CD4-positive, alpha-beta T cell (primary cell): Measurements from ENCODE around the gene MEG3. TPM values are rescaled to one million over a fixed set of nuclear protein-coding genes. Genes with fewer than 3 reads are reported as not detected.

Experiments used
- ATAC-seq: fragments of 200-7000 bp; cut with Tn5 transposase; one replicate; pipeline ENCODE4 v1.10.0; 2022; ENCODE audit warnings: mild to moderate bottlenecking; ENCODE audit not compliant: poor library complexity
- CTCF ChIA-PET: fragments of 350-600 bp; sonication (Branson Sonifier 250); formaldehyde crosslinking; loops from one replicate; lab custom pipeline; 2021; ENCODE audit warnings: antibody characterized with exemption, inconsistent platforms; lab: Charles Lee
- POLR2A ChIA-PET: fragments of 350-600 bp; sonication (Branson Sonifier 250); formaldehyde crosslinking; loops from one replicate; lab custom pipeline; 2021; ENCODE audit warnings: antibody characterized with exemption, inconsistent platforms; lab: Charles Lee
- DNase-seq, 14 experiments: peaks; one replicate each; pipeline ENCODE4 v3.0.0-alpha.2; 2013 to 2020; ENCODE audit warnings: mixed read lengths in 2 of 14
- H3K27ac ChIP-seq, 2 donors: one replicate each; pipeline versions ENCODE4 v1.5.1 to v1.7.0; 2013; ENCODE audit warnings: low read length in 2 of 2, low read depth in 1 of 2, mild to moderate bottlenecking in 1 of 2
- H3K27me3 ChIP-seq, 2 experiments: 1 replicate in 1 of 2; 2 replicates in 1 of 2; pipeline versions ENCODE4 v1.6.1 to v1.7.0; 2013; ENCODE audit warnings: low read length in 2 of 2, control low read depth in 1 of 2, mild to moderate bottlenecking in 1 of 2, moderate library complexity in 1 of 2; ENCODE audit not compliant: insufficient read depth in 2 of 2, control insufficient read depth in 1 of 2
- H3K36me3 ChIP-seq: one replicate; pipeline ENCODE4 v1.6.1; 2013; ENCODE audit warnings: low read length, control low read depth; ENCODE audit not compliant: insufficient read depth
- H3K4me1 ChIP-seq: one replicate; pipeline ENCODE4 v1.6.1; 2013; ENCODE audit warnings: low read length, control low read depth; ENCODE audit not compliant: insufficient read depth
- H3K4me3 ChIP-seq: one replicate; pipeline ENCODE4 v1.5.1; 2013; ENCODE audit warnings: mild to moderate bottlenecking, low read length, moderate library complexity
- H3K9me3 ChIP-seq, 2 experiments: 1 replicate in 1 of 2; 2 replicates in 1 of 2; pipeline versions ENCODE4 v1.6.1 to v1.7.0; 2013; ENCODE audit warnings: low read length in 2 of 2, mild to moderate bottlenecking in 2 of 2, control low read depth in 1 of 2, moderate library complexity in 1 of 2; ENCODE audit not compliant: control insufficient read depth in 1 of 2, insufficient read depth in 1 of 2
- H3K27ac Mint-ChIP-seq: one replicate; pipeline ENCODE4 v1.8.0; 2020; ENCODE audit warnings: mixed read lengths
- H3K27me3 Mint-ChIP-seq: one replicate; pipeline ENCODE4 v1.8.0; 2021; ENCODE audit warnings: mixed read lengths
- H3K36me3 Mint-ChIP-seq: one replicate; pipeline ENCODE4 v1.8.0; 2021; ENCODE audit warnings: low read depth, mixed read lengths
- H3K4me1 Mint-ChIP-seq: one replicate; pipeline ENCODE4 v1.8.0; 2021; ENCODE audit warnings: low read depth, mixed read lengths
- H3K4me3 Mint-ChIP-seq: one replicate; pipeline ENCODE4 v1.8.0; 2020; ENCODE audit warnings: mild to moderate bottlenecking, mixed read lengths
- H3K9me3 Mint-ChIP-seq: one replicate; pipeline ENCODE4 v1.8.0; 2020; ENCODE audit warnings: mixed read lengths
- CTCF ChIP-seq: fragments of 200-600 bp; IDR thresholded peaks from one replicate; pipeline ENCODE4 v1.8.0; 2022; ENCODE audit warnings: antibody characterized with exemption, mild to moderate bottlenecking
- intact Hi-C, 2 experiments: fragments of 100-400 bp; cut with DNase I in 1 of 2; cut with micrococcal nuclease in 1 of 2; formaldehyde crosslinking; loops; one replicate each; pipeline versions ENCODE4 v1.15.1 to v1.9.0; 2023 to 2025; cut with DNase I, micrococcal nuclease
- total RNA-seq, 174 experiments: library from RNA in 2 of 174; stranded (reverse) in 2 of 174; gene quantifications; one replicate each; pipeline ENCODE4 v1.2.3 and lab custom pipeline; 2021 to 2026

The MEG3 gene
- total RNA-seq, 2 experiments from 2014 or later, result not detected

DNA sequence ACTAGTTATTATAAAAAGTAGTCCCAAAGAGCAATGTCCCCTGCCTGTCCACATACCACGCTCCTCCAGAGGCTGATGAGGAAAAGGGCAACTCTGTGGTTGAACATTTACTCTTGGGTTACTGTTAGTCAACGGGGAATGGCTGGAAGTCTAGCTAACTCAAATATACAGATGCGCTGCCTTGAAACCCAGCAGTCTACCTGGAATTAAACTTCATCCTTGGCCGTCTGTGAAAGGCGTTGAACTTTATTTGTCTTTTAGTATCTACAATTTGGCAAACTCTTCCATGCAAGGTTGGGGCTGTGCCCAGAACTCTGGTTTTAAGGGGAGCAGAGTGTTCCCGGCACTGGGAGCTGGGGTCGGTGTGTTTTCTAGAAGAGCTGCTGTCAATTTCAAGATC lies 3.9 kb upstream of the MEG3 start:
- H3K27ac ChIP-seq, result no peak overlapping the region
- H3K27me3 ChIP-seq, result peaks cover 9 to 31% of the 10 kb centered on the region in 2 experiments
- peaks cover 0 to 39% of the 10 kb centered on the region in 2 experiments for H3K9me3 ChIP-seq
- ATAC-seq (no peak), DNase-seq (no peak)
- peaks cover 54% of the 10 kb centered on the region for H3K27me3 Mint-ChIP-seq
- intact Hi-C loops, result no loop called here
- H3K4me3 ChIP-seq, result no peak overlapping the region
- no peaks in the 10 kb centered on the region for H3K9me3 Mint-ChIP-seq
- TF ChIP-seq CTCF, result no peak
- H3K4me1 ChIP-seq, result no peaks in the 10 kb centered on the region
- H3K36me3 ChIP-seq, result no peaks in the 10 kb centered on the region
- H3K4me1 Mint-ChIP-seq, result no peaks in the 10 kb centered on the region
- CTCF ChIA-PET, result no interaction called here
- POLR2A ChIA-PET, result no interaction called here
- no peak overlapping the region for H3K27ac Mint-ChIP-seq
- H3K36me3 Mint-ChIP-seq, result no peaks in the 10 kb centered on the region
- H3K4me3 Mint-ChIP-seq, result no peak overlapping the region

GRCh38 chr14:100822532-100823296 lies 3.2 kb upstream of the MEG3 start:
- Histone ChIP-seq H3K9me3 (peaks cover 0 to 46% of the 10 kb centered on the region in 2 experiments), H3K27me3 (peaks cover 12 to 37% of the 10 kb centered on the region in 2 experiments), H3K27ac (no peak overlapping the region), H3K36me3 (no peaks in the 10 kb centered on the region), H3K4me1 (no peaks in the 10 kb centered on the region), H3K4me3 (no peak overlapping the region)
- H3K36me3 Mint-ChIP-seq, result no peaks in the 10 kb centered on the region
- no peak for DNase-seq
- no peak overlapping the region for H3K27ac Mint-ChIP-seq
- POLR2A ChIA-PET, result no interaction called here
- H3K4me1 Mint-ChIP-seq, result no peaks in the 10 kb centered on the region
- H3K9me3 Mint-ChIP-seq, result no peaks in the 10 kb centered on the region
- TF ChIP-seq CTCF, result no peak
- CTCF ChIA-PET, result no interaction called here
- intact Hi-C loops, result no loop called here
- no peak for ATAC-seq
- H3K4me3 Mint-ChIP-seq, result no peak overlapping the region
- peaks cover 52% of the 10 kb centered on the region for H3K27me3 Mint-ChIP-seq

DNA sequence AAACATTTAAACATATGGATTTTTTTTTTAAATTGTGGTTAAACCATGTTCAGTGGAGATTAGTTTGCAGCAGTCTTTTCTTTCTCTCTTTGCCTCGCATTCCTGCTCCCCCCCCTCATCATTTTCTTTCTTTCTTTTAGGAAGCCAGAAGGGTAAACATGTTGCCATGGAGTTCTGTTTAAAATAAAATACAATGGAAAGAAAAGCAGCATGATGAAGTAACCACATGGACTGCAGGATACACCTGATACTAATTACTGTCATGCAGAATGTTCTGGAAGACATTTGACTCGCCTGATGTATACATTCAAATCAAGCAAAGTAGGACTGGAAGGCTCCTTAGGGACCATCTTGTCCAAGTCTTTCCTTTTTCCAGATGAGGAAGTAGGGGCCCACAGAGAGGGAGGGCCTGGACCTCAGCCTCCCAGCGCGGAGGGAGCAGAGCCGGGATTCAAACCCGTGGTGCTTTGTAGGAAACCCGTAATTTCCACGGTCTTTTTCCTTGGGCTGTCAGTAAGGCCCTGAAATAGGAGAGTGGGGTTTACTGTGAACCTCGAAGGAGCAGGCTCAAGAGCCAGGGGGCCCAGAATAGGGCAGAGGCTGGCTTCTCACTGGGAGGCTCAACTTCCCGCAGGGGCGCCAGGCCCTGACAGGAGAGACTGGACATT lies 2.4 kb upstream of the MEG3 start:
- no peak overlapping the region for H3K4me3 Mint-ChIP-seq
- Histone ChIP-seq H3K4me1 (no peaks in the 10 kb centered on the region), H3K4me3 (no peak overlapping the region), H3K9me3 (peaks cover 0 to 51% of the 10 kb centered on the region in 2 experiments), H3K27me3 (peaks cover 12 to 38% of the 10 kb centered on the region in 2 experiments), H3K27ac (no peak overlapping the region), H3K36me3 (no peaks in the 10 kb centered on the region)
- no peaks in the 10 kb centered on the region for H3K36me3 Mint-ChIP-seq
- no peak for TF ChIP-seq CTCF
- ATAC-seq, result no peak
- intact Hi-C loops, result no loop called here
- ChIA-PET CTCF (no interaction called here), POLR2A (no interaction called here)
- H3K27ac Mint-ChIP-seq, result no peak overlapping the region
- no peaks in the 10 kb centered on the region for H3K4me1 Mint-ChIP-seq
- no peaks in the 10 kb centered on the region for H3K9me3 Mint-ChIP-seq
- H3K27me3 Mint-ChIP-seq, result peaks cover 54% of the 10 kb centered on the region
- no peak for DNase-seq
